ENCODE results near the gene PSMD1. TPM values are rescaled to one million over a fixed set of nuclear protein-coding genes. Genes with fewer than 3 reads are reported as not detected.
"Not testable (repeated sequence)": the region's sequence is repeated elsewhere in the genome, so short reads cannot be mapped to it uniquely, and the experiment has no call there.

The PSMD1 gene
- total RNA-seq, 4 donors from 2014 or later, result 51.5 to 116 (median 67.9) TPM

DNA sequence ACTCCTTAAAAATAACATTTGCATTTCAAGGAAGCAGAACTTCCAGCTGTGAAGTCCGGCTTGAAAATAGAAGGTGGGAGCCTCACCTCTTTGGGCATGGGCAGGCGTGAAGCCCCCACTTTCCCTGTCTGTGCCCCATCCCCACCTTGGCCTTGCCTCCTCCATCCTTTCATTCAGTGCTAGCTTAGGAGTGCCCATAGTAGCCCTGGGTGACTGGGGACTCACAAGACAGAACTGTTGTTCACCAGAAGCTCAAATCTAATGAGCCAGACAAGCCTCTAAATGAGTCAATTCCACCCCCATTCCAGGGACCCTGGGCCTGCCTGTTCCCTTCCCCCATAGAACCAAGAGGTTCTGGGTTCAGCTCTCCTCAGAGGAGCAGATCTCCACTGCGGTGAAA is 40.7 kb upstream of the PSMD1 start:
- no peak for TF ChIP-seq POLR2A (IDR thresholded peaks at IDR 0.05)
- TF ChIP-seq, protein P1, sequence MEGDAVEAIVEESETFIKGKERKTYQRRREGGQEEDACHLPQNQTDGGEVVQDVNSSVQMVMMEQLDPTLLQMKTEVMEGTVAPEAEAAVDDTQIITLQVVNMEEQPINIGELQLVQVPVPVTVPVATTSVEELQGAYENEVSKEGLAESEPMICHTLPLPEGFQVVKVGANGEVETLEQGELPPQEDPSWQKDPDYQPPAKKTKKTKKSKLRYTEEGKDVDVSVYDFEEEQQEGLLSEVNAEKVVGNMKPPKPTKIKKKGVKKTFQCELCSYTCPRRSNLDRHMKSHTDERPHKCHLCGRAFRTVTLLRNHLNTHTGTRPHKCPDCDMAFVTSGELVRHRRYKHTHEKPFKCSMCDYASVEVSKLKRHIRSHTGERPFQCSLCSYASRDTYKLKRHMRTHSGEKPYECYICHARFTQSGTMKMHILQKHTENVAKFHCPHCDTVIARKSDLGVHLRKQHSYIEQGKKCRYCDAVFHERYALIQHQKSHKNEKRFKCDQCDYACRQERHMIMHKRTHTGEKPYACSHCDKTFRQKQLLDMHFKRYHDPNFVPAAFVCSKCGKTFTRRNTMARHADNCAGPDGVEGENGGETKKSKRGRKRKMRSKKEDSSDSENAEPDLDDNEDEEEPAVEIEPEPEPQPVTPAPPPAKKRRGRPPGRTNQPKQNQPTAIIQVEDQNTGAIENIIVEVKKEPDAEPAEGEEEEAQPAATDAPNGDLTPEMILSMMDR (IDR thresholded peaks at IDR 0.05), result no peak
- Histone ChIP-seq H3K36me3 (no peaks in the 10 kb centered on the region), H3K27ac (no peak overlapping the region), H3K9me3 (no peaks in the 10 kb centered on the region), H3K27me3 (peaks cover 0 to 67% (median 0%) of the 10 kb centered on the region in 4 donors), H3K4me1 (peaks cover 0 to 19% (median 0%) of the 10 kb centered on the region in 3 donors), H3K4me3 (no peak overlapping the region)
- WGBS, 2 donors, result 94 to 100% methylated on average over 2 to 3 of the region's 3 CpGs
- intact Hi-C loops (cut with DNase I), result no loop called here
- no peak for DNase-seq

DNA sequence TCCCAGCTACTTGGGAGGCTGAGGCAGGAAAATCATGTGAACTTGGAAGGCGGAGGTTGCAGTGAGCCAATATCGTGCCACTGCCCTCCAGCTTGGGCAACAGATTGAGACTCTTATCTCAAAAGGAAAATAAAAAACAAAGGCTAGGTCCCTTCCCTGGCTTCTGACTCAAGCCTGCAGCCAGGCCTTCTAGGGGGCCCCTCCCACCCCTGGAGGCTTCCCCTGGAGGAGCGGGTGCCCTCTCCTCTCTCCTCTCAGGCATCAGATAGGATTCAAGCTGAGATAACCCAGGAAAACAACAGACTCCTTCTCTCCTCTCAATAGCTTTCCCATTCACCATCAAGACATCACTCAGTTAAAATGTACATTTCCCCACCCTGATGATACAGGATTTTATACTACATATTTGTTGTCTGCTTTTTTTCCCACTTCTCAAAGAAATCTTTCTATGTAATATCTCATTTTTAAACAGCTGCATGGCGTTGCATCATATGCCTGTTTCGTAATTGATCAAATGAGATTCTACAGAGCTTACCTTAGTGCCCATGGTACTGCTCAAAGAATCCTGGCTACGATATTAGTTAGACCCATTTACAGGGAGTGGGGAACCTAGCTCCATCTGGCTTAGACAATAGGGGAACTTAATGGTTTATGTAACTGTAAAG is 40.0 kb upstream of the PSMD1 start:
- Histone ChIP-seq H3K4me3 (no peak overlapping the region), H3K27ac (no peak overlapping the region), H3K36me3 (no peaks in the 10 kb centered on the region), H3K9me3 (no peaks in the 10 kb centered on the region), H3K4me1 (peaks cover 0 to 13% (median 0%) of the 10 kb centered on the region in 3 donors), H3K27me3 (peaks cover 0 to 61% (median 0%) of the 10 kb centered on the region in 4 donors)
- TF ChIP-seq, protein P1 (IDR thresholded peaks at IDR 0.05), result no peak
- TF ChIP-seq POLR2A (IDR thresholded peaks at IDR 0.05), result no peak
- WGBS, 2 donors, result 76 to 79% methylated on average over 6 of the region's 6 CpGs
- intact Hi-C loops (cut with DNase I), result no loop called here
- DNase-seq, result no peak

DNA sequence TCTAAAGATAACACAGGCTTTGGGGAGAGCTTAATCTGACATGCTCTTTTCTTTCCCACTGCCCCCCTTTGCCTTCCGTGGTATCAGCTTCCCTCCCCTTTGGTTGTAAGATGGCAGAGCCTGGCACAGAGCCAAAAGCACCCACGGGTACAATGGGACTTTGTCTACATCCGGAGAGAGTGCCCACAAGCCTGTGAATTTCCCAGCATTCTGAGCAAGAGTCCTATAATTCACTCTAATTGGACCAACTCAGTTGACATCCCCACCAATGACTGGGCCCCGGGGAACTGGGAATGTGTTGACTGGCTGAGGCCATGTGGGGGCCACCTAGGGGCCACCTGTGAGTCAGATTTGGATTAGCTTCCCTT is 39.5 kb upstream of the PSMD1 start:
- 24 to 42% methylated on average over 4 of the region's 4 CpGs for WGBS, 2 donors
- Histone ChIP-seq H3K9me3 (no peaks in the 10 kb centered on the region), H3K4me1 (peaks cover 0 to 7% (median 0%) of the 10 kb centered on the region in 3 donors), H3K27me3 (peaks cover 0 to 56% (median 0%) of the 10 kb centered on the region in 4 donors), H3K4me3 (no peak overlapping the region), H3K36me3 (no peaks in the 10 kb centered on the region), H3K27ac (no peak overlapping the region)
- TF ChIP-seq, protein P1 (IDR thresholded peaks at IDR 0.05), result no peak
- no peak for DNase-seq
- intact Hi-C loops (cut with DNase I), result no loop called here

DNA sequence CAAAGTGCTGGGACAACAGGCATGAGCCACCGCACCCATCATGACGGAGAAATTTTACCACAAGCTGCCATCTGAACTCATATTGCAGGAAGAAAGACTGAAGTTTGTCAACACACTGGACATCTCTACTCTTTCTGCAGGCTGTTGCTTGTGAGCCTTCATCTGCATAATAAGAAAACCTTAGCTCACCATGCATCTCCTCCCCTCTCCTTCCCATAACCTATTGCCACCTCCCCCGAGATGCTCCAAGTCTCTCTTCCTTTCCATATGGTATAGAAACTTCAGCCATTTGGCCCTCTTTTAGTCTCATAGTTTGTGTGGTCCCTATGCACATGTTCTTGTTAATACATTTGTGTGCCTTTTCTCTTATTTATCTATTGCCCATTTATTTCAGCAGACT is 38.5 kb upstream of the PSMD1 start:
- DNase-seq, result no peak
- intact Hi-C loops (cut with DNase I), result no loop called here
- Histone ChIP-seq H3K4me3 (no peak overlapping the region), H3K4me1 (no peaks in the 10 kb centered on the region), H3K9me3 (no peaks in the 10 kb centered on the region), H3K27me3 (peaks cover 0 to 46% (median 0%) of the 10 kb centered on the region in 4 donors), H3K27ac (no peak overlapping the region), H3K36me3 (no peaks in the 10 kb centered on the region)
- whole genome bisulfite sequencing, 2 donors, result 85 to 88% methylated on average over 2 to 3 of the region's 3 CpGs
- TF ChIP-seq POLR2A (IDR thresholded peaks at IDR 0.05), result no peak
- TF ChIP-seq, protein P1 (IDR thresholded peaks at IDR 0.05), result no peak

DNA sequence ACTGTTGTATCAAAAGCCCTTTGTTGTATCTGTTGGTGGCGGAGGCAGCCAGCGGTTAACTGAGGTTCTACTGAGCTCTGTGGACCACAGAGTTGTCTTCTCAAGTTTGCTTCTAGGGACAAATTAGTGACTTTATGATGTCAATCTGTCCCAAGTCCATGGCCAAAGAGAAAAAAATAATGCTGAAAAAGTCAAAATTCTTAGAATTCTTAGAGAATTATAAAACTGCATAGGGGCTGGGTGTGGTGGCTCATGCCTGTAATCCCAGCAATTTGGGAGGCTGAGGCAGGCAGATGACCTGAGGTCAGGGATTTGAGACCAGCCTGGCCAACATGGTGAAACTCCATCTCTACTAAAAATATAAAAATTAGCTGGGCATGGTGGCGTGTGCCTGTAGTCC is 31.6 kb upstream of the PSMD1 start:
- WGBS, 2 donors, result 89 to 95% methylated on average over 3 of the region's 3 CpGs

DNA sequence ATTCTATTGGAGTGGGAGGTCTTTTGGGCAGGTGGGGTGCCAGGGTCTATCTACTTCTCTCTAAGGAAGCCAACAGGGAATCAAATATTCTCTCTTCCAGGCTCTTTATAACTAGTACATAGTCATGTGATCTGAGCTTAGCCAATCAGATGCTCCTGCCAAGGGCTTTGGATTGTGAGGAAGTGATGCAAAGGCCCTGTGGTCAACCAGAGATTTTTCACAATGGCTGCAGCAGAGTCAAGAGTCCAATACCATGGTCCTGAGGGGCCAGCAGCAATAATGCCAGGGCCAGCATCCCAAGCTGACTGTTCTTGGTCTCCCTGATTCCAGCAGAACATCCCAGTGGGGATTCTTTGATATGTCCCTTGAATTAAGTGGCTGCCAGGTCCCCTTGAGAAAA is 27.8 kb upstream of the PSMD1 start:
- no peaks in the 10 kb centered on the region for H3K4me1 ChIP-seq
- no peak for DNase-seq
- H3K27ac ChIP-seq, result no peak overlapping the region
- H3K27me3 ChIP-seq, result peaks cover 0 to 31% (median 0%) of the 10 kb centered on the region in 4 donors
- H3K4me3 ChIP-seq, result no peak overlapping the region
- no peaks in the 10 kb centered on the region for H3K9me3 ChIP-seq
- no peaks in the 10 kb centered on the region for H3K36me3 ChIP-seq
- intact Hi-C loops (cut with DNase I), result no loop called here
- TF ChIP-seq POLR2A (IDR thresholded peaks at IDR 0.05), result no peak
- TF ChIP-seq, protein P1 (IDR thresholded peaks at IDR 0.05), result no peak

More for the DNA sequence above, 31.6 kb upstream of the PSMD1 start:
- H3K4me3 ChIP-seq; H3K27ac ChIP-seq; H3K27me3 ChIP-seq; H3K36me3 ChIP-seq; intact Hi-C loops (cut with DNase I); DNase-seq; H3K9me3 ChIP-seq; H3K4me1 ChIP-seq: not testable (repeated sequence)

Measured in esophagus squamous epithelium (tissue), 5 donors.